PC-3 (cell line): ENCODE results near the gene UNC5C. TPM values are rescaled to one million over a fixed set of nuclear protein-coding genes. Genes with fewer than 3 reads are reported as not detected.

Experiments used
- ATAC-seq: fragments of 200-7000 bp; cut with Tn5 transposase; 2 replicates; pipeline ENCODE4 v1.9.1; 2020; ENCODE audit warnings: mild to moderate bottlenecking, moderate library complexity
- BruUV-seq: library from RNA; stranded (reverse); fragments of 400-500 nt; replicated peaks from 2 replicates; lab custom pipeline; 2021; lab: Mats Ljungman, UMichigan
- CTCF ChIA-PET: fragments of 300-600 bp; sonication (Branson Sonifier 250); formaldehyde crosslinking; loops from one replicate; lab custom pipeline; 2022; ENCODE audit warnings: antibody characterized with exemption; lab: Charles Lee
- POLR2A ChIA-PET: fragments of 300-600 bp; sonication (Branson Sonifier 250); formaldehyde crosslinking; loops from one replicate; lab custom pipeline; 2022; ENCODE audit warnings: antibody characterized with exemption; ENCODE audit not compliant: unreplicated experiment; lab: Charles Lee
- DNase-seq: peaks from one replicate; pipeline ENCODE4 v3.0.0-alpha.2; 2015
- H2AFZ ChIP-seq: fragments of 300-600 bp; sonication (generic); 2 replicates; pipeline ENCODE4 v1.6.0; 2016; ENCODE audit warnings: antibody characterized with exemption, low read length
- H3F3A ChIP-seq: fragments of 300-600 bp; sonication (generic); one replicate; pipeline ENCODE4 v1.6.0; 2017; ENCODE audit warnings: antibody characterized with exemption, low read length, control low read depth, mild to moderate bottlenecking; ENCODE audit not compliant: unreplicated experiment
- H3K27ac ChIP-seq: fragments of 300-600 bp; sonication (generic); 2 replicates; pipeline ENCODE4 v1.5.1; 2016; ENCODE audit warnings: mild to moderate bottlenecking, low read length
- H3K27me3 ChIP-seq: fragments of 300-600 bp; sonication (generic); 2 replicates; pipeline ENCODE4 v1.6.1; 2016; ENCODE audit warnings: low read length, mixed read lengths
- H3K36me3 ChIP-seq: fragments of 300-600 bp; sonication (generic); 2 replicates; pipeline ENCODE4 v1.6.1; 2016; ENCODE audit warnings: low read depth, mixed run types, low read length, mixed read lengths
- H3K4me1 ChIP-seq: fragments of 300-600 bp; sonication (generic); 2 replicates; pipeline ENCODE4 v1.5.1; 2016; ENCODE audit warnings: low read length; ENCODE audit not compliant: insufficient read depth
- H3K4me2 ChIP-seq: fragments of 300-600 bp; sonication (generic); 2 replicates; pipeline ENCODE4 v1.6.0; 2016; ENCODE audit warnings: low read length
- H3K4me3 ChIP-seq: fragments of 300-600 bp; sonication (generic); 2 replicates; pipeline ENCODE4 v1.5.1; 2016; ENCODE audit warnings: mild to moderate bottlenecking, low read length, mixed read lengths
- H3K79me2 ChIP-seq: fragments of 300-600 bp; sonication (generic); 2 replicates; pipeline ENCODE4 v1.6.1; 2017; ENCODE audit warnings: low read length, mixed read lengths
- H3K9ac ChIP-seq: fragments of 300-600 bp; sonication (generic); 2 replicates; pipeline ENCODE4 v1.6.0; 2016; ENCODE audit warnings: mild to moderate bottlenecking, low read length
- H3K9me2 ChIP-seq: fragments of 300-600 bp; sonication (generic); replicated peaks from 2 replicates; pipeline ENCODE4 v1.6.1; 2016; ENCODE audit warnings: mixed run types, low read length, mixed read lengths
- H3K9me3 ChIP-seq: fragments of 300-600 bp; sonication (generic); 2 replicates; pipeline ENCODE4 v1.6.1; 2016; ENCODE audit warnings: low read length, mixed read lengths
- H4K20me1 ChIP-seq: fragments of 300-600 bp; sonication (generic); 2 replicates; pipeline ENCODE4 v1.6.1; 2016; ENCODE audit warnings: low read length, mixed read lengths
- CTCF ChIP-seq: fragments of 300-600 bp; sonication (generic); conservative IDR thresholded peaks from 2 replicates; pipeline ENCODE4 v1.5.1; 2017; ENCODE audit warnings: antibody characterized with exemption, low read depth, mild to moderate bottlenecking, low read length
- EZH2 ChIP-seq: fragments of 300-600 bp; sonication (generic); IDR thresholded peaks from one replicate; pipeline ENCODE4 v1.6.1; 2017; ENCODE audit warnings: antibody characterized with exemption, mild to moderate bottlenecking, low read length; ENCODE audit not compliant: unreplicated experiment
- EZH2phosphoT487 ChIP-seq: fragments of 300-600 bp; sonication (generic); IDR thresholded peaks from 2 replicates; pipeline ENCODE4 v1.6.1; 2018; ENCODE audit warnings: mild to moderate bottlenecking, antibody characterized with exemption, low read length, borderline replicate concordance
- intact Hi-C: fragments of 100-400 bp; cut with micrococcal nuclease; formaldehyde crosslinking; loops from 2 replicates; pipeline ENCODE4 v1.9.0; 2023
- total RNA-seq: library from RNA; depleted of rRNA; stranded (reverse); fragments of >200 nt; gene quantifications from 2 replicates; pipeline ENCODE4 v1.2.3, GENCODE V29; 2014

The UNC5C gene
- total RNA-seq, 1 experiment from 2014 or later: not detected

- H3K36me3 ChIP-seq: no peaks in the 10 kb centered on the region
- no peaks in the 10 kb centered on the region for H3K9me3 ChIP-seq
- no TSS peak for BruUV-seq
- ATAC-seq: no peak
- no peaks in the 10 kb centered on the region for H3K79me2 ChIP-seq
- no peak overlapping the region for H3K4me2 ChIP-seq
- H2AFZ ChIP-seq: no peak overlapping the region
- no peak for DNase-seq
- H3K9me2 ChIP-seq: no peaks in the 10 kb centered on the region
- H4K20me1 ChIP-seq: no peaks in the 10 kb centered on the region
- CTCF ChIA-PET: no interaction called here
- no peaks in the 10 kb centered on the region for H3K4me1 ChIP-seq
- no peak overlapping the region for H3K27ac ChIP-seq
- POLR2A ChIA-PET: no interaction called here
- no peaks in the 10 kb centered on the region for H3K27me3 ChIP-seq
- TF ChIP-seq EZH2 (no peak), CTCF (no peak), EZH2phosphoT487 (no peak)
- H3K4me3 ChIP-seq: no peak overlapping the region
- no peak overlapping the region for H3K9ac ChIP-seq
- no peaks in the 10 kb centered on the region for H3F3A ChIP-seq
- intact Hi-C loops: no loop called here
Observed at GRCh38 chr4:95122001-95122400, 426.8 kb downstream of the UNC5C start.

- no peaks in the 10 kb centered on the region for H4K20me1 ChIP-seq
- DNase-seq (no peak), ATAC-seq (no peak)
- ChIA-PET POLR2A (no interaction called here), CTCF (no interaction called here)
- H3K4me2 ChIP-seq: no peak overlapping the region
- H3K9me2 ChIP-seq: no peaks in the 10 kb centered on the region
- no peaks in the 10 kb centered on the region for H3K4me1 ChIP-seq
- no peak for TF ChIP-seq CTCF
- no peak for TF ChIP-seq EZH2
- no peak for TF ChIP-seq EZH2phosphoT487
- no TSS peak for BruUV-seq
- no peaks in the 10 kb centered on the region for H3K79me2 ChIP-seq
- H2AFZ ChIP-seq: no peak overlapping the region
- H3K4me3 ChIP-seq: no peak overlapping the region
- no peaks in the 10 kb centered on the region for H3K36me3 ChIP-seq
- no peaks in the 10 kb centered on the region for H3F3A ChIP-seq
- H3K27me3 ChIP-seq: no peaks in the 10 kb centered on the region
- H3K9me3 ChIP-seq: no peaks in the 10 kb centered on the region
- no peak overlapping the region for H3K27ac ChIP-seq
- H3K9ac ChIP-seq: no peak overlapping the region
- intact Hi-C loops: no loop called here
Observed at GRCh38 chr4:95120456-95120855, 428.3 kb downstream of the UNC5C start.

GRCh38 chr4:95118497-95118896, 430.3 kb downstream of the UNC5C start:
- H3K36me3 ChIP-seq: no peaks in the 10 kb centered on the region
- no peak overlapping the region for H3K4me2 ChIP-seq
- no peak overlapping the region for H3K9ac ChIP-seq
- ATAC-seq: no peak
- H3F3A ChIP-seq: no peaks in the 10 kb centered on the region
- H2AFZ ChIP-seq: no peak overlapping the region
- ChIA-PET POLR2A (no interaction called here), CTCF (no interaction called here)
- H3K79me2 ChIP-seq: no peaks in the 10 kb centered on the region
- no peaks in the 10 kb centered on the region for H4K20me1 ChIP-seq
- no TSS peak for BruUV-seq
- intact Hi-C loops: no loop called here
- no peak for DNase-seq
- H3K4me1 ChIP-seq: peaks cover 13% of the 10 kb centered on the region
- H3K9me3 ChIP-seq: no peaks in the 10 kb centered on the region
- H3K27ac ChIP-seq: no peak overlapping the region
- H3K9me2 ChIP-seq: no peaks in the 10 kb centered on the region
- H3K4me3 ChIP-seq: no peak overlapping the region
- no peaks in the 10 kb centered on the region for H3K27me3 ChIP-seq
- TF ChIP-seq CTCF (no peak), EZH2phosphoT487 (no peak), EZH2 (no peak)
